Natural killer cell (primary cell): ENCODE data around the gene AP2A2. TPM values are rescaled to one million over a fixed set of nuclear protein-coding genes. Genes with fewer than 3 reads are reported as not detected.

Experiments used
- ATAC-seq, 3 donors: fragments of 150-1000 bp in 2 of 3; fragments of 200-7000 bp in 1 of 3; cut with Tn5 transposase; 1 replicate in 1 of 3; 2 replicates in 2 of 3; pipeline ENCODE4 v1.10.0; 2021; ENCODE audit warnings: mild to moderate bottlenecking in 2 of 3, moderate library complexity in 2 of 3
- DNase-seq, 2 donors: peaks; one replicate each; pipeline versions ENCODE4 v3.0.0 to v3.0.0-alpha.2; 2013 to 2021; ENCODE audit warnings: mixed read lengths in 1 of 2
- H3K27ac ChIP-seq: one replicate; pipeline ENCODE4 v1.5.1; 2013; ENCODE audit warnings: mild to moderate bottlenecking, low read length
- H3K27me3 ChIP-seq: one replicate; pipeline ENCODE4 v1.6.1; 2013; ENCODE audit warnings: low read length; ENCODE audit not compliant: control insufficient read depth, insufficient read depth
- H3K36me3 ChIP-seq: one replicate; pipeline ENCODE4 v1.6.1; 2013; ENCODE audit warnings: low read length; ENCODE audit not compliant: control insufficient read depth, insufficient read depth
- H3K4me1 ChIP-seq: one replicate; pipeline ENCODE4 v1.6.1; 2013; ENCODE audit warnings: low read length; ENCODE audit not compliant: control insufficient read depth, insufficient read depth
- H3K4me3 ChIP-seq: one replicate; pipeline ENCODE4 v1.5.1; 2013; ENCODE audit warnings: low read length
- H3K9me3 ChIP-seq: one replicate; pipeline ENCODE4 v1.6.1; 2013; ENCODE audit warnings: low read length; ENCODE audit not compliant: control insufficient read depth, insufficient read depth
- H3K27ac Mint-ChIP-seq, 2 donors: one replicate each; pipeline ENCODE4 v1.8.0; 2022; ENCODE audit warnings: mild to moderate bottlenecking in 2 of 2, mixed read lengths in 2 of 2, moderate library complexity in 1 of 2
- H3K27me3 Mint-ChIP-seq, 2 donors: one replicate each; pipeline ENCODE4 v1.8.0; 2022; ENCODE audit warnings: low read depth in 2 of 2, mixed read lengths in 2 of 2
- H3K36me3 Mint-ChIP-seq: one replicate; pipeline ENCODE4 v1.8.0; 2022; ENCODE audit warnings: mixed read lengths
- H3K4me1 Mint-ChIP-seq, 2 donors: one replicate each; pipeline ENCODE4 v1.8.0; 2022; ENCODE audit warnings: mixed read lengths in 2 of 2
- H3K4me3 Mint-ChIP-seq: one replicate; pipeline ENCODE4 v1.8.0; 2022; ENCODE audit warnings: mild to moderate bottlenecking, moderate library complexity, mixed read lengths
- H3K9me3 Mint-ChIP-seq, 2 donors: one replicate each; pipeline ENCODE4 v1.8.0; 2022; ENCODE audit warnings: mixed read lengths in 2 of 2
- WGBS: methylation state at CpG from one replicate; pipeline ENCODE4 v1.1.7; 2013; ENCODE audit warnings: missing lambda C conversion rate; ENCODE audit not compliant: insufficient coverage; 5-methylcytosine and 5-hydroxymethylcytosine counted together
- intact Hi-C: fragments of 100-400 bp; cut with micrococcal nuclease; formaldehyde crosslinking; loops from one replicate; pipeline ENCODE4 v1.14.2; 2022
- total RNA-seq, 4 donors: library from RNA; stranded (reverse); fragments of 120-200 nt in 1 of 4; gene quantifications; one replicate each; pipeline versions ENCODE4 v1.2.3 to v1.2.4, GENCODE V29; 2013 to 2022
- TF ChIP-seq, protein P1 (sequence below): fragments of 200-600 bp; IDR thresholded peaks from one replicate; pipeline ENCODE4 v1.8.0; 2022; ENCODE audit warnings: antibody characterized with exemption

Gene AP2A2
- total RNA-seq, 3 donors from 2014 or later (not counting 1 experiment from before 2014, with no cell fraction given) = 57.2 to 120 (median 82.9) TPM

- DNase-seq (no peak), ATAC-seq (peak in 1 of 3 donors; percentile 15)
- Histone ChIP-seq H3K4me1 (peaks cover 10% of the 10 kb centered on the region), H3K4me3 (no peak overlapping the region), H3K27ac (no peak overlapping the region), H3K36me3 (peaks cover 8% of the 10 kb centered on the region), H3K9me3 (no peaks in the 10 kb centered on the region), H3K27me3 (no peaks in the 10 kb centered on the region)
- intact Hi-C loops = loop anchor here (10.0 kb wide), 1 partner anchor 74 kb away; no protein-coding TSS in a partner anchor
- Mint-ChIP-seq H3K4me3 (peak overlapping the region; percentile 52), H3K9me3 (no peaks in the 10 kb centered on the region), H3K27ac (peak overlapping the region; percentile 33 to 74), H3K4me1 (peaks cover 56 to 63% of the 10 kb centered on the region in 2 donors), H3K36me3 (peaks cover 8% of the 10 kb centered on the region), H3K27me3 (no peaks in the 10 kb centered on the region)
- TF ChIP-seq, protein P1, sequence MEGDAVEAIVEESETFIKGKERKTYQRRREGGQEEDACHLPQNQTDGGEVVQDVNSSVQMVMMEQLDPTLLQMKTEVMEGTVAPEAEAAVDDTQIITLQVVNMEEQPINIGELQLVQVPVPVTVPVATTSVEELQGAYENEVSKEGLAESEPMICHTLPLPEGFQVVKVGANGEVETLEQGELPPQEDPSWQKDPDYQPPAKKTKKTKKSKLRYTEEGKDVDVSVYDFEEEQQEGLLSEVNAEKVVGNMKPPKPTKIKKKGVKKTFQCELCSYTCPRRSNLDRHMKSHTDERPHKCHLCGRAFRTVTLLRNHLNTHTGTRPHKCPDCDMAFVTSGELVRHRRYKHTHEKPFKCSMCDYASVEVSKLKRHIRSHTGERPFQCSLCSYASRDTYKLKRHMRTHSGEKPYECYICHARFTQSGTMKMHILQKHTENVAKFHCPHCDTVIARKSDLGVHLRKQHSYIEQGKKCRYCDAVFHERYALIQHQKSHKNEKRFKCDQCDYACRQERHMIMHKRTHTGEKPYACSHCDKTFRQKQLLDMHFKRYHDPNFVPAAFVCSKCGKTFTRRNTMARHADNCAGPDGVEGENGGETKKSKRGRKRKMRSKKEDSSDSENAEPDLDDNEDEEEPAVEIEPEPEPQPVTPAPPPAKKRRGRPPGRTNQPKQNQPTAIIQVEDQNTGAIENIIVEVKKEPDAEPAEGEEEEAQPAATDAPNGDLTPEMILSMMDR = no peak
- 66% methylated on average over 11 of the region's 11 CpGs for WGBS
Measured at GRCh38 chr11:940496-941135, 14.9 kb downstream of the AP2A2 start.

DNA sequence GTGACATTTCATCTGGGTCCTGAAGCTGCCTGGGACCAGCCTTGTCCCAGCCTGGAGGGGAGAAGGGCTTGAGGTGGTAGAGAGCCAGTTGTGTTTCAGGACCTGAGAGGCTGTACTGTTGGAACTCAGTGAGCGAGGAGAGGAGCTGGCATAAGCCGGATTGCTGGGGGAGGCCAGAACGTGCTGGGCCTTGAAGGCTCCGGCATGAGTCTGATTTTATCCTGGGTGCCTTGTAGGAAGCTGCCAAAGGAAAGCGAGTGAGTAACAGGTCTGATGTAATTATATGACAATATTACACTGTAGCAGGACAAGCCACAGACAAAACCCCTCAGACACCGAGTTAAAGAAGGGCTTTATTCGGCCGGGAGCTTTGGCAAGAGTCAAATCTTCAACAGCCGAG, 17.2 kb downstream of the AP2A2 start:
- 91% methylated on average over 9 of the region's 9 CpGs for WGBS
- ATAC-seq = no peak
- H3K36me3 ChIP-seq = peaks cover 11% of the 10 kb centered on the region
- no peaks in the 10 kb centered on the region for H3K27me3 ChIP-seq
- no peak overlapping the region for H3K27ac ChIP-seq
- no peaks in the 10 kb centered on the region for H3K9me3 Mint-ChIP-seq
- TF ChIP-seq, protein P1 = no peak
- H3K4me1 Mint-ChIP-seq = peaks cover 55 to 62% of the 10 kb centered on the region in 2 donors
- H3K36me3 Mint-ChIP-seq = peaks cover 8% of the 10 kb centered on the region
- H3K4me3 Mint-ChIP-seq = no peak overlapping the region
- H3K27ac Mint-ChIP-seq = peak overlapping the region in 1 of 2 donors; percentile 16
- no peak for DNase-seq
- no peaks in the 10 kb centered on the region for H3K27me3 Mint-ChIP-seq
- no peak overlapping the region for H3K4me3 ChIP-seq
- intact Hi-C loops = loop anchor here (10.0 kb wide), 1 partner anchor 72 kb away; no protein-coding TSS in a partner anchor
- no peaks in the 10 kb centered on the region for H3K9me3 ChIP-seq
- peaks cover 5% of the 10 kb centered on the region for H3K4me1 ChIP-seq

GRCh38 chr11:944711-945470, 19.2 kb downstream of the AP2A2 start:
- DNase-seq = no peak
- Histone ChIP-seq H3K4me1 (peaks cover 5% of the 10 kb centered on the region), H3K9me3 (peaks cover 10% of the 10 kb centered on the region), H3K36me3 (peaks cover 11% of the 10 kb centered on the region), H3K4me3 (no peak overlapping the region), H3K27me3 (no peaks in the 10 kb centered on the region), H3K27ac (no peak overlapping the region)
- Mint-ChIP-seq H3K27me3 (no peaks in the 10 kb centered on the region), H3K4me1 (peaks cover 47 to 48% of the 10 kb centered on the region in 2 donors), H3K27ac (peak overlapping the region in 1 of 2 donors; percentile 5), H3K36me3 (peaks cover 8% of the 10 kb centered on the region), H3K9me3 (peaks cover 0 to 1% of the 10 kb centered on the region in 2 donors), H3K4me3 (no peak overlapping the region)
- no peak for ATAC-seq
- TF ChIP-seq, protein P1 = no peak
- WGBS = 88% methylated on average over 12 of the region's 13 CpGs
- intact Hi-C loops = loop anchor here (10.0 kb wide), 1 partner anchor 70 kb away; no protein-coding TSS in a partner anchor
